Stimulated activated CD4-positive, alpha-beta T cell treated with anti-CD3 and anti-CD28 coated beads, Interleukin-2, amount 100 ng/mL, for 4 hours (primary cell): ENCODE results near the gene GMCL2.
A peak's percentile ranks its signal among the peaks of the same experiment; 100 is the strongest.
"Not testable (repeated sequence)": the region's sequence is repeated elsewhere in the genome, so short reads cannot be mapped to it uniquely, and the experiment has no call there.

Experiments used
- DNase-seq: peaks from one replicate; pipeline ENCODE4 v3.0.0-alpha.2; 2020; ENCODE audit warnings: low read depth

GMCL2 gene

GRCh38 chr5:178205749-178206047, 18.5 kb upstream of the GMCL2 start:
- DNase-seq: no peak

GRCh38 chr5:178204935-178205748, 18.0 kb upstream of the GMCL2 start:
- DNase-seq: peak; percentile 57

- DNase-seq: peak; percentile 92
Observed at GRCh38 chr5:178204182-178204934, 17.2 kb upstream of the GMCL2 start, which contains the start of gene HNRNPAB. Gene HNRNPAB (plus strand): TSS chr5:178204533. CDS start chr5:178204838, 305 bp downstream.

- no peak for DNase-seq
Observed at GRCh38 chr5:178203670-178204181, 16.6 kb upstream of the GMCL2 start.

DNA sequence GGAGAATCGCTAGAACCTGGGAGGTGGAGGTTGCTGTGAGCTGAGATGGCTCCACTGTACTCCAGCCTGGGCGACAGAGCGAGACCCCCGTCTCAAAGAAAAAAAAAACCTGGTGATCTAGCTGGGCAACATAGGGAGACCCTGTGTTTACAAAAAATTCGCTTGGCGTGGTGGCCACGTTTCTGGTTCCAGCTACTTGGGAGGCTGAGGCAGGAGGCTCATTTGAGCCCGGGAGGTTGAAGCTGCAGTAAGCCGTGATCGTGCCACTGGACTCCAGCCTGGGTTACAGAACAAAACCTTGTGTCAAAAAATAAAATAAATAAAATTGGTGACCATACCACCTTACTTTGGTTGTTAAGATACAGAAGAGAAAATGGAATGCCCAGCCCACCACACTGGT, 15.4 kb upstream of the GMCL2 start:
- DNase-seq: no peak

GRCh38 chr5:178201927-178202235, 14.7 kb upstream of the GMCL2 start:
- no peak for DNase-seq

DNA sequence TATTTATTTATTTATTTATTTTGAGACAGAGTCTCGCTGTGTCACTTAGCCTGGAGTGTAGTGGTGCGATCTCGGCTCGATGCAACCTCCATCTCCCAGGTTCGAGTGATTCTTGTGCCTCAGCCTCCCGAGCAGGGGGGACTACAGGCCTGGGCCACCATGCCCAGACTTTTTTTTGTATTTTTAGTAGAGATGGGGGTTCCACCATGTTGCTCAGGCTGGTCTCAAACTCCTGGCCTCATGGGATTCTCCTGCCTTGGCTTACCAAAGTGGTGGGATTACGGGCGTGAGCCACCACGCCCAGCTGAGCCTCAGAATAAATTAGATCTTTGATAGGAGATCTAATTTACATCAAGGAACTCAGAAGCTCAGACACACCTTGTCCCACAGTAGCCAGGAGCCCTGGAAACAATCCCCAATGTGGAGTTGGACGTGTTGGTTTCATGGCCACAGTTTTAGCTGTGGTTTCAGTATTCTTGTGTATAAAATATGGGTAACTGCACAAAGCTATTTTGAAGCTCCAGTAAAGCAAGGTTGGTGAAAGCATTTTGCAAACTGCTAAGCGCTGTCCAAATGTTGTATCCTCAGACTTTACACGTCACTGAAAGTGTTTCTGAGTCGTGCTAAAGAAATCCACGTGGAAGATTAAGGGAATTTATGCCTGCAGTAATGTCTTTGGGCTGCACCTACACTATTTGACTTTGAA, 14.2 kb upstream of the GMCL2 start:
- DNase-seq: no peak

- no peak for DNase-seq
Observed at GRCh38 chr5:178199581-178200434, 12.6 kb upstream of the GMCL2 start.

DNA sequence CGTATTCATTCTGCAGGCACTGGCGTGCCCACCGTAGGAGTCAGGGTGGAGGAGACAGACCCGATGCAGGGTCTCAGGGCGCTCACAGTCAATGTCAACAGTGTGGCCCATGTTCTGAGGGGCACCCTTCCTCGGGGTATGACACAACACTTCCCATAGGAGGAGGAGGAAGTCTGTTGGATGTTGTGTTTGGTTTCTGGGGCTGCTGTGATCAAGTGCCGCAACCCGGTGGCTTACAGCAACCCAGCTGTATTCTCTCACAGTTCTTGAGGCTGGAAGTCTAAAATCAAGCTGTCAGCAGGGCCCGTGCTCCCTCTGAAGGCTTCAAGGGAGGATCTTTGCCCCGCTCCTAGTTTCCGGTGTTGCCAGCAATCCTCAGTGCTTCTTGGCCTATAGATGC, 11.5 kb upstream of the GMCL2 start:
- no peak for DNase-seq

- DNase-seq: not testable (repeated sequence)
Observed at GRCh38 chr5:178198151-178198550, 11.0 kb upstream of the GMCL2 start.

- DNase-seq: no peak
Observed at GRCh38 chr5:178196986-178197385, 9.8 kb upstream of the GMCL2 start.

GRCh38 chr5:178196281-178196812, 9.2 kb upstream of the GMCL2 start:
- no peak for DNase-seq

GRCh38 chr5:178194026-178194425, 6.9 kb upstream of the GMCL2 start:
- DNase-seq: no peak

DNA sequence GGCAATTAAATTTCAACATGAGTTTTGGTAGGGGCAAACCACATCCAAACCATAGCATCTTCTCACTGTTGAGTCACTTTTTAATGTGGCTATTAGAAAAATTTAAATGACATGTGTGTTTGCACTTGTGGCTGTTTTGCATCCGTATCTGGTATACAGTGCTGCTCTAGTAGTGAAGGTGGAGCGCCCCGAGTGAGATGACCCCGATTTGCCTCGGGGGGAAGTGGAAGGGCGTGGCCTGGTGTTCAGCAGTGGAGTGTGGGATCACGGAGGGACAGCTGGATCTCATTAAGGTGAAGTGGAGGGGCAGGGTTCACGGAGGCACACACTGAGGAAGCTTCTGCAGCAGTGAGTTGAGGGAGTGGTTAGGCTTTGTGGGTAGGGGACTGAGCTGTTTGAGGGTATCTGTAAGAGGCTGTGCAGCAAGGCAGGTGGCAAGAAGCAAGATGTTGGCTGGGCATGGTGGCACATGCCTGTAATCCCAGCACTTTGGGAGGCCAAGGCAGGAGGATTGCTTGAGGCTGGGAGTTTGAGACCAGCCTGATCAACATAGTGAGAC, 6.2 kb upstream of the GMCL2 start:
- DNase-seq: no peak

DNA sequence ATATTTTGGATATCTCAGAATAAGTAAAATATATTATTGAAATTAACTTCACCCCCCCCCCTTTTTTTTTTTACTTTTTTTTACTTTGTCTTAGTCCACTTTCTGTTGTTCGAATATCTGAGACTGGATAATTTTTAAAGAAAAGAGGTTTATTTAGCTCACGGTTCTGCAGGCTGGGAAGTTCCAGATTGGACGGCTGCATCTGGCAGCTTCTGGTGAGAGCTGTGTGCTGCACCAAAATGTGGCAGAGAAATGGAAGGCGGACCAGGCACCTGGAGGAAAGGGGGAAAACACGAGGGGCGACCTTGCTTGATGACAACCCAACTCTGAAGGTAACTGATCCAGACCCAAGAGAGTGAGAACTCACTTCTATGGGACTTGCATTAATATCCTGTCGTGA, 5.6 kb upstream of the GMCL2 start:
- DNase-seq: no peak

GRCh38 chr5:178192244-178192643, 5.1 kb upstream of the GMCL2 start:
- DNase-seq: no peak

GRCh38 chr5:178191661-178192060, 4.5 kb upstream of the GMCL2 start:
- DNase-seq: no peak

DNA sequence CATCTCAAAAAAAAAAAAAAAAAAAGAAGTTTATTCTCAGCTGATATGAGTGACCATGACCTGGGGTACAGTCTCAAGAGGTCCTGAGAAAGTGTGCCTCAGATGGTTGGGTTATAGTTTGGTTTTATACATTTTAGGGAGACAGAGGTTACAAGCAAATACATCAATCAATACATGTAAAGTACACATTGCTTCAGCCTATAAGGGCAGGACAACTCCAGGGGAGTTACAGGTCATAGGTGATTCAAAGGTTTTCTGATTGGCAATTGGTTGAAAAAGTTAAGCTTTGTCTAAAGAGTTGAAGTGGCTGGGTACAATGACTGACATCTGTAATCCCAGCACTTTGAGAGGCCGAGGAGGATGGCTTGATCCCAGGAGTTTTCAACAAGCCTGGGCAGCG, 2.3 kb upstream of the GMCL2 start:
- no peak for DNase-seq

- no peak for DNase-seq
Observed at GRCh38 chr5:178186427-178186826, 744 bp downstream of the GMCL2 start.

GRCh38 chr5:178182158-178182876, 4.9 kb downstream of the GMCL2 start:
- no peak for DNase-seq
